Activated CD8-positive, alpha-beta memory T cell treated with anti-CD3 and anti-CD28 coated beads, Interleukin-2, amount 10 ng/mL, durations not matched to agents 7 days and 5 days (primary cell): ENCODE results near the gene TMEM169. TPM values are rescaled to one million over a fixed set of nuclear protein-coding genes. Genes with fewer than 3 reads are reported as not detected.

Source experiments
- ATAC-seq: fragments of 150-1000 bp; cut with Tn5 transposase; one replicate; pipeline ENCODE4 v1.10.0; 2021; ENCODE audit warnings: moderate library complexity
- CTCF ChIA-PET: fragments of 350-600 bp; sonication (Branson Sonifier 250); formaldehyde crosslinking; loops from one replicate; lab custom pipeline; 2021; ENCODE audit warnings: antibody characterized with exemption; lab: Charles Lee
- DNase-seq: peaks from one replicate; pipeline ENCODE4 v3.0.0-alpha.2; 2020
- H3K27ac Mint-ChIP-seq: one replicate; pipeline ENCODE4 v1.8.0; 2021; ENCODE audit warnings: mild to moderate bottlenecking, mixed read lengths
- H3K27me3 Mint-ChIP-seq: one replicate; pipeline ENCODE4 v1.8.0; 2021; ENCODE audit warnings: mixed read lengths
- H3K36me3 Mint-ChIP-seq: one replicate; pipeline ENCODE4 v1.8.0; 2021; ENCODE audit warnings: mild to moderate bottlenecking, mixed read lengths
- H3K4me1 Mint-ChIP-seq: one replicate; pipeline ENCODE4 v1.8.0; 2021; ENCODE audit warnings: mixed read lengths
- H3K4me3 Mint-ChIP-seq: one replicate; pipeline ENCODE4 v1.8.0; 2021; ENCODE audit warnings: mild to moderate bottlenecking, moderate library complexity, mixed read lengths
- H3K9me3 Mint-ChIP-seq: one replicate; pipeline ENCODE4 v1.8.0; 2022; ENCODE audit warnings: low read depth, mixed read lengths
- total RNA-seq, 2 experiments: library from RNA; stranded (reverse); gene quantifications; one replicate each; pipeline ENCODE4 v1.2.3, GENCODE V29; 2021

Gene TMEM169
- total RNA-seq, 2 experiments from 2014 or later = 0.75 to 1.1 TPM

DNA sequence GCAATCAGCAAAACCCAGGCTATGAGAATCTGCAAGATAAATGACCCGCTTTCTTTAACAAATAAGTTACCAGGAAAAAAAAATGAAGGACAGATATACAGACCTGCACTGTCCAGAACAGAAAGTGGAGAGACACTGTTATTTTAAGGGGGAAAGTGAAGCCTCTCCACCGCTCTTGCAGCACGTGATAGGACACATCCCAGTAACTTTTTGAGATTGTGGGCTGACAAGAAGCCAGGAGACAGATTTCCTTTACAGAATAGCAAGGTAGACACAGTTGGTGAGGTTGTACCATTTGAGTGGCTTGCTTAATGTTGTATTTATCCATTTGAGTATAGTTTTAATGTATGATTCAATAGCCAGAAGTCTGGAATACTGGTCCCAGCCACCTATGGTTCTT, 13.0 kb downstream of the TMEM169 start:
- Mint-ChIP-seq H3K4me3 (no peak overlapping the region), H3K4me1 (peaks cover 14% of the 10 kb centered on the region), H3K27ac (no peak overlapping the region), H3K27me3 (peaks cover 3% of the 10 kb centered on the region), H3K36me3 (no peaks in the 10 kb centered on the region), H3K9me3 (no peaks in the 10 kb centered on the region)
- CTCF ChIA-PET = interaction anchor here (4.3 kb wide), 1 partner anchor 14 kb away, joined by 12 read pairs; the partner anchor contains the start of gene XRCC5
- no peak for DNase-seq
- ATAC-seq = no peak

DNA sequence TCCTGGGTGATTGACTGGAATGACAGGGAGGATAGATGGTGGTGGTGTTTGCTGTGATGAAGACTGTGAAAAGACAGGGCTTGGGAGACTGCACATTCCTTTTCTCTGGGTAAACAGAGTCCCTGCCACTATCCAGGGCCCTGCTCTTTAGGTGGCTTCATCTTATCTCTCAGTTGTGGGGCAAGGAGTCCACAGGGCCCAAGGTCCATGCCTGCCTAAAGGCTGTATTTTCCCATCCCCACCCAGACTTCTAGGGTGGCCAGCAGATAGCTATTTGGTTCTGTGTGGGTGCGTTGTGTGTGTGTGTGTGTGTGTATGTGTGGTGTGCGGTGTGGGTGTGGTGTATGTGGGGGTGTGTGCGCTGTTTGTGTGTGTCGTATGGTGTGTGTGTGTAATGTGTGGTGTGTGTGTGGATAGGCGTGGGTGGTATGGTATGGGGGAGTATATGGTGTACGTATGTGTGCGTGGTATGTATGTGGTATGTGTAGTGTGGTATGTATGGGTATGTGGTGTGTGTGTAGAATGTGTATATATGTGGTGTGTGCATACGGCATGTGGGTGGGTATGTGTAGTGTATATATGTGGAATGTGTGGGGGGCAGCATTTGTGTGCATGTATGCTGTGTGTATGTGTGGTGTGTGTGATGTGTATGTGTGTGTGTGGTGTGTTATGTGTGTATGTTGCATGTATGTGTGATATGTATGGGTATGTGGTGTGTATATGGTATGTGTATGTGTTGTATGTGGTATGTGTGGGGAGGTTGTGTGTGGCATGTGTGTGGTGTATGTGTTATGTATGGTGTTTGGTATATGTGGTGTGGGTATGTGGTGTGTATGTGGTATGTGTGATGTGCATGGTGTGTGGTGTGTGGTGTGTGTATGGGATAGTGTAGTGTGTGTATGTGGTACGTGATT, 17.0 kb downstream of the TMEM169 start:
- no peak for DNase-seq
- CTCF ChIA-PET = no interaction called here
- peaks cover 3% of the 10 kb centered on the region for H3K4me1 Mint-ChIP-seq
- ATAC-seq = no peak
- no peak overlapping the region for H3K4me3 Mint-ChIP-seq
- no peaks in the 10 kb centered on the region for H3K9me3 Mint-ChIP-seq
- no peaks in the 10 kb centered on the region for H3K36me3 Mint-ChIP-seq
- no peak overlapping the region for H3K27ac Mint-ChIP-seq
- peaks cover 3% of the 10 kb centered on the region for H3K27me3 Mint-ChIP-seq

DNA sequence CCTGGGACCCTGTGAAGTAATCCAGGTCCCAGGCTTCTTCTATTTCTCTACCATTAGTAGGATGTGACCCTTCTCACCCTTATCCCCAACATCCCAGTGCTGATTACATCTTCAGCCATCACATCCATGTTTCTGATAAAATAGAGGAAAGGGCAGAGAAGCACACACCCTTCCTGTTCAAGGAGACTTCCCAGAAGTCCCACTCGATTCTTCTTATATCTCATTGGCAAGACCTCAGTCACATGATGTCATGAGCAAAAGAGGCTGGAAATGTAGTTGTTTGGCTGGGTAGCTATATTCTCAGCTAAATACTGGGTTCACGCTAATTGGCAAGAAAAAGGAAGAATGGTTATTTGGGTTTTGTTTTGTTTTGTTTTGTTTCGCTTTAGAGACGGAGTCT, 19.4 kb downstream of the TMEM169 start:
- ATAC-seq = no peak
- Mint-ChIP-seq H3K36me3 (no peaks in the 10 kb centered on the region), H3K4me3 (no peak overlapping the region), H3K27me3 (no peaks in the 10 kb centered on the region), H3K4me1 (peaks cover 8% of the 10 kb centered on the region), H3K27ac (no peak overlapping the region), H3K9me3 (no peaks in the 10 kb centered on the region)
- CTCF ChIA-PET = interaction anchor here (1.4 to 2.1 kb wide), 2 partner anchors 12 to 19 kb away, joined by 3 to 5 read pairs; partner anchors contain the start of genes PECR and TMEM169
- DNase-seq = no peak

- Mint-ChIP-seq H3K9me3 (no peaks in the 10 kb centered on the region), H3K4me3 (no peak overlapping the region)
- CTCF ChIA-PET = interaction anchor here (1.9 kb wide), 1 partner anchor 45 kb away, joined by 4 read pairs; no protein-coding TSS in a partner anchor
Observed at GRCh38 chr2:216103213-216103612, 21.5 kb downstream of the TMEM169 start.

DNA sequence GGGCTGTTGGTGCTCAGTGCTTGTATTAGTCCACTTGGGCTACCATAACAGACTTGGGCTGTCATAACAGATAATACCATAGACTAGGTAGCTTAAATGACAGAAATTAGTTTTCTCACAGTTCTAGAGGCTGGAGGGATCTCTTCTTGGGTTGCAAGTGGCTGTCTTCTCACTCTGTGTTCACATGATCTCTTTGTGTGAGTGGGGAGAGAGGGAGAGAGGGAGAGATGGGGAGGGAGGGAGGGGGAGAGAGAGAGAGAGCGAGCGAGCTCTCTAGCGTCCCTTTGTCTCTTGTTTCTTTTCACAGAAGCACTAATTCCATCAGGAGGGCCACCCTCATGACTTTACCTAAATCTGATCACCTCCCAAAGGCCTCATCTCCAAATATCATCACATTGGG, 23.0 kb downstream of the TMEM169 start:
- no peak overlapping the region for H3K27ac Mint-ChIP-seq
- H3K36me3 Mint-ChIP-seq = peaks cover 3% of the 10 kb centered on the region
- CTCF ChIA-PET = interaction anchor here (1.2 to 1.9 kb wide), 2 partner anchors 10 to 47 kb away, joined by 3 to 4 read pairs; no protein-coding TSS in a partner anchor
- H3K9me3 Mint-ChIP-seq = no peaks in the 10 kb centered on the region
- H3K27me3 Mint-ChIP-seq = peaks cover 3% of the 10 kb centered on the region
- H3K4me1 Mint-ChIP-seq = peaks cover 18% of the 10 kb centered on the region
- H3K4me3 Mint-ChIP-seq = no peak overlapping the region
- DNase-seq (no peak), ATAC-seq (no peak)

More at GRCh38 chr2:216103213-216103612, 21.5 kb downstream of the TMEM169 start:
- H3K4me1 Mint-ChIP-seq = peaks cover 10% of the 10 kb centered on the region
- DNase-seq = no peak
- H3K27me3 Mint-ChIP-seq = no peaks in the 10 kb centered on the region
- ATAC-seq = no peak
- H3K36me3 Mint-ChIP-seq = no peaks in the 10 kb centered on the region
- no peak overlapping the region for H3K27ac Mint-ChIP-seq

GRCh38 chr2:216107320-216107719, 25.6 kb downstream of the TMEM169 start:
- CTCF ChIA-PET = interaction anchor here (1.4 kb wide), 1 partner anchor 48 kb away, joined by 7 read pairs; no protein-coding TSS in a partner anchor
- Mint-ChIP-seq H3K4me3 (no peak overlapping the region), H3K4me1 (peaks cover 37% of the 10 kb centered on the region), H3K9me3 (no peaks in the 10 kb centered on the region), H3K27me3 (peaks cover 3% of the 10 kb centered on the region), H3K36me3 (peaks cover 26% of the 10 kb centered on the region), H3K27ac (no peak overlapping the region)
- no peak for ATAC-seq
- no peak for DNase-seq

- peaks cover 41% of the 10 kb centered on the region for H3K4me1 Mint-ChIP-seq
- ATAC-seq (no peak), DNase-seq (no peak)
- H3K36me3 Mint-ChIP-seq = peaks cover 28% of the 10 kb centered on the region
- no peaks in the 10 kb centered on the region for H3K9me3 Mint-ChIP-seq
- no peak overlapping the region for H3K27ac Mint-ChIP-seq
- CTCF ChIA-PET = interaction anchor here (1.4 to 3.4 kb wide), 3 partner anchors 15 to 49 kb away, joined by 7 to 28 read pairs (median 12); partner anchors contain the start of genes PECR and TMEM169
- peaks cover 3% of the 10 kb centered on the region for H3K27me3 Mint-ChIP-seq
- H3K4me3 Mint-ChIP-seq = no peak overlapping the region
Observed at GRCh38 chr2:216107760-216108159, 26.0 kb downstream of the TMEM169 start.

- Mint-ChIP-seq H3K27ac (peak overlapping the region; percentile 99), H3K4me3 (peak overlapping the region; percentile 99), H3K36me3 (peaks cover 35% of the 10 kb centered on the region), H3K9me3 (no peaks in the 10 kb centered on the region), H3K4me1 (peaks cover 48% of the 10 kb centered on the region), H3K27me3 (peaks cover 3% of the 10 kb centered on the region)
- CTCF ChIA-PET = interaction anchor here (1.3 to 3.4 kb wide), 13 partner anchors 11 to 76 kb away, joined by 3 to 28 read pairs (median 9); partner anchors contain the start of genes PECR and TMEM169
- DNase-seq = no peak
- ATAC-seq = no peak
Observed at GRCh38 chr2:216108310-216108966, 26.7 kb downstream of the TMEM169 start.

- peak within 1 kb of the TSS; percentile 99 for H3K27ac Mint-ChIP-seq
- CTCF ChIA-PET = interaction anchor here (0.6 to 3.4 kb wide), 23 partner anchors 9 to 557 kb away, joined by 3 to 28 read pairs (median 7); partner anchors contain the start of genes PECR and TMEM169
- peak; percentile 98 for DNase-seq
- H3K9me3 Mint-ChIP-seq = no peaks in the 10 kb centered on the region
- peak within 1 kb of the TSS; percentile 99 for H3K4me3 Mint-ChIP-seq
- peak; percentile 84 for ATAC-seq
- H3K36me3 Mint-ChIP-seq = peaks cover 43% of the 10 kb centered on the region
- H3K4me1 Mint-ChIP-seq = peaks cover 54% of the 10 kb centered on the region
- peaks cover 3% of the 10 kb centered on the region for H3K27me3 Mint-ChIP-seq
Observed at GRCh38 chr2:216108967-216109921, 27.5 kb downstream of the TMEM169 start, which contains the start of gene XRCC5. Gene XRCC5 (plus strand): TSS chr2:216109348. CDS start chr2:216109437, 89 bp downstream.

GRCh38 chr2:216109962-216110614, 28.4 kb downstream of the TMEM169 start:
- CTCF ChIA-PET = interaction anchor here (0.6 to 3.4 kb wide), 27 partner anchors 9 to 557 kb away, joined by 3 to 28 read pairs (median 5); partner anchors contain the start of genes PECR and TMEM169
- peaks cover 3% of the 10 kb centered on the region for H3K27me3 Mint-ChIP-seq
- H3K36me3 Mint-ChIP-seq = peaks cover 51% of the 10 kb centered on the region
- H3K9me3 Mint-ChIP-seq = no peaks in the 10 kb centered on the region
- peak overlapping the region; percentile 99 for H3K4me3 Mint-ChIP-seq
- H3K27ac Mint-ChIP-seq = peak overlapping the region; percentile 99
- H3K4me1 Mint-ChIP-seq = peaks cover 56% of the 10 kb centered on the region
- ATAC-seq (peak; percentile 11), DNase-seq (no peak)

- H3K9me3 Mint-ChIP-seq = no peaks in the 10 kb centered on the region
- DNase-seq (no peak), ATAC-seq (no peak)
- peaks cover 3% of the 10 kb centered on the region for H3K27me3 Mint-ChIP-seq
- H3K27ac Mint-ChIP-seq = peak overlapping the region; percentile 99
- H3K36me3 Mint-ChIP-seq = peaks cover 55% of the 10 kb centered on the region
- CTCF ChIA-PET = interaction anchor here (0.7 to 3.4 kb wide), 19 partner anchors 9 to 556 kb away, joined by 3 to 28 read pairs (median 7); partner anchors contain the start of genes PECR and TMEM169
- peaks cover 61% of the 10 kb centered on the region for H3K4me1 Mint-ChIP-seq
- H3K4me3 Mint-ChIP-seq = peak overlapping the region; percentile 99
Observed at GRCh38 chr2:216110620-216111019, 28.9 kb downstream of the TMEM169 start.
